SK-MEL-5 (cell line): ENCODE results near the gene NEAT1. TPM values are rescaled to one million over a fixed set of nuclear protein-coding genes. Genes with fewer than 3 reads are reported as not detected.
"Not testable (repeated sequence)": the region's sequence is repeated elsewhere in the genome, so short reads cannot be mapped to it uniquely, and the experiment has no call there.

Experiments
- DNase-seq: peaks from one replicate; pipeline ENCODE4 v3.0.0-alpha.2; 2016; ENCODE audit warnings: low read depth, low spot score
- in situ Hi-C: cut with HindIII; loops from 2 replicates; pipeline ENCODE4 v1.10.0; 2016; ENCODE audit warnings: low sequenced_read_pairs, high pct_unique_total_duplicates, low pct_unique_long_range_greater_than_20kb
- total RNA-seq: library from RNA; depleted of rRNA; stranded (reverse); fragments of >200 nt; shearing (Covaris generic); gene quantifications from 2 replicates; pipeline ENCODE4 v1.2.3, GENCODE V29; 2014

The NEAT1 gene
- total RNA-seq, 1 experiment from 2014 or later, result 13.3 TPM

GRCh38 chr11:65437436-65438227, 15.0 kb downstream of the NEAT1 start:
- DNase-seq, result peak; percentile 47
- in situ Hi-C loops, result no loop called here

DNA sequence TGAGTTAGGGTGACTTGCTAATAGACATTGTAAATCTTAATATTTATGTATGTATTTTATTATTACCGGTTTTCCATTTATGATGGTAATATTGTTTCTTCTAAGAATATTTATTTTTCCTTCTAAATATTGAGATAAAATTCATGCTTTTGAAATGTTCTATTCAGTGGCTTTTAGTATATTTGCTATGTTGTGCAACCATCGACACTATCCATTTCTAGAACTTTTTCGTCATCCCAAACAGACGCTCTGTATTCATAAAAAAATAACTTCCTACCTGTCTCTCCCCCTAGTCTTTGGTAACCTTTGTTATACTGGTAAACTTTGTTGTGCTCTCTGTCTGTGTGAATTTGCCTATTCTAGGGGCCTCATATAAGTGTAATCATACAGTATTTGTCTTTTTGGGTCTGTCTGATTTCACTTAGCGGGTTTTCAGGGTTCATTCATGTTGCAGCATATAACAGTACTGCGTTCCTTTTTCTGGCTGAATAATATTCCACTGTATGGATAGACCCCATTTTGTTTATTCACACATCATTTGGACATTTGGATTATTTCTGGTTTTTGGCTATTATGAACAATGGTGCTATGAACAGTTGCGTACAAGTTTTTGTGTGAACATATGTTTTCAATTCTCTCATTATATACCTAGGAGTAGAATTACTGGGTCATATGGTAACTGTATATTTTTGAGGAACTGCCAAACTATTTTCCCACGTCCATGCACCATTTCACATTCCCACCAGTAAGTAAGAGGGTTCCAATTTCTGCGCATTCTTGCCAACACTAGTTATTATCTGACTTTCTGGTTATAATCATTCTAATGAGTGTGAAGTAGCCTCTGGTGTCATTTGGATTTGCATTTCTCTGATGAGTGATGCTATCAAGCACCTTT, 15.9 kb downstream of the NEAT1 start:
- in situ Hi-C loops, result no loop called here
- DNase-seq, result peak; percentile 28

GRCh38 chr11:65439331-65440181, 17.0 kb downstream of the NEAT1 start:
- DNase-seq, result peak; percentile 45
- in situ Hi-C loops, result no loop called here

- DNase-seq, result peak; percentile 40
- in situ Hi-C loops, result no loop called here
These were observed 18.4 kb downstream of the NEAT1 start for GRCh38 chr11:65440831-65441499.

GRCh38 chr11:65442842-65443331, 20.3 kb downstream of the NEAT1 start:
- in situ Hi-C loops, result no loop called here
- DNase-seq, result peak; percentile 40

DNA sequence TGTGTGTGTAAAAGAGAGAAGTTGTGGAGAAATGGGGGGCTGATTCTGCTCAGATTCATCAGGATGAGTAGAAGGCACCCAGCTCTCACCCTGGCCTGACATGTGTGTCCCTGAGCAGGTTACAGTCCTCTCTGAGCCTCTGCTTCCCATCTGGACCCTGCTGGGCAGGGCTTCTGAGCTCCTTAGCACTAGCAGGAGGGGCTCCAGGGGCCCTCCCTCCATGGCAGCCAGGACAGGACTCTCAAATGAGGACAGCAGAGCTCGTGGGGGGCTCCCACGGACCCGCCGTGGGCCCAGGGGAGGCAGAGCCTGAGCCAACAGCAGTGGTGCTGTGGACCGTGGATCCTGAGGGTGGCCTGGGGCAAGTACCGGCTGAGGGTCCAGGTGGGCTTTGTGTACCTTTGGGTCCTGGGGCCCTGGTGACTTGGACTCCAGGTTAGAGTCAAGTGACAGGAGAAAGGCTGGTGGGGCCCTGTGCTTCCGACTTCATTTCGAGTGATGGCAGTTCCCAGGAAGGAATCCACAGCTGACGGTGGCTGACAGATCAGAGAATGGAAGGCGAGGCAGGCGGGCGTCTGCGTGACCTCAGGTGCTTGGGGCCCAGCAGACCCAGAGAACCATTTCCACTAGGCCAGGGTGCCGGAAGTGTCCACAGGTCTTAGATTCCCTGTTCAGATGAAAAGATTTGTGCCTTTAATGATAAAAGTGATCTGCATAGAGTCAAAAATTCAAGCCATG, 21.9 kb downstream of the NEAT1 start:
- DNase-seq, result peak; percentile 27
- in situ Hi-C loops, result no loop called here

- in situ Hi-C loops, result no loop called here
- peak; percentile 43 for DNase-seq
These were observed 22.6 kb downstream of the NEAT1 start for GRCh38 chr11:65445101-65445603.

- in situ Hi-C loops, result no loop called here
- peak; percentile 57 for DNase-seq
These were observed 23.2 kb downstream of the NEAT1 start for GRCh38 chr11:65445604-65446445.

DNA sequence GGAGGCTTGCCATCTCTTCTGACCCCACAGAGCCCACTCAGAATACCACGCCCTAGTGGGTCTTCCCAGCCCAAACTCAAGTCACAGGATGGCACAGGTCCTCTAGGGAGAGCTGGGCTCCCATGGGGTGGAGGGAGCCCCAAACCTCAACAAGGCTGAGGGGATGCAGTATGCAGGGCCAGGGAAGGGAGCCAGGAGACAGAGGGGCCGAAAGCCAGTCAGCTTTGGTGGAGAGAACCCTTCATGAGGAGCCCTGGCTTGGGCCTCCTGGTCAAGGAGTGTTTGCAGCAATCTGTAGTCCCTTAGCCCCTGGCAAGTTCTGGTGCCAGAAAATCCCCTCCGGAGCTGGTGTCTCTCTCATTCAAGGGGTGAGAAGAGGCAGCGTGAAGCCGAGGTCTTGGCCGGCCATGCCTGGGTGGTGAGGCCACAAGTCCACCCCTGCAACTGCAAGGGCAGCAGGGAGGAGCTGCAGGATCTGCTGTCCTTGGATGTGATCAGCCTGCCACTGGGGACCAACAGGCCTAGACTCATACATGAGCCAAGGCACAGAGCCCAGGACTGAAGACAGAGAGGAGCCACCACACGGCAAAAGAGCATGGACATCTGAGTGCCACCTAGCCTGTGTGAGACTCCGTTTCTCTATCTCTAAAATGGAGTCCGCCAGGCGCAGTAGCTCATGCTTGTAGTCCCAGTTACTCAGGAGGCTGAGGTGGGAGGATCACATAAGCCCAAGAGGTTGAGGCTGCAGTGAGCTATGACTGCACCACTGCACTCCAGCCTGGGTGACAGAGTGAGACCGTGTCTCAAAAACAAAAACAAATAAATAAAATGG, 24.1 kb downstream of the NEAT1 start:
- DNase-seq, result peak; percentile 43
- in situ Hi-C loops, result no loop called here

- DNase-seq, result no peak
- in situ Hi-C loops, result no loop called here
These were observed 25.4 kb downstream of the NEAT1 start for GRCh38 chr11:65448074-65448417.

DNA sequence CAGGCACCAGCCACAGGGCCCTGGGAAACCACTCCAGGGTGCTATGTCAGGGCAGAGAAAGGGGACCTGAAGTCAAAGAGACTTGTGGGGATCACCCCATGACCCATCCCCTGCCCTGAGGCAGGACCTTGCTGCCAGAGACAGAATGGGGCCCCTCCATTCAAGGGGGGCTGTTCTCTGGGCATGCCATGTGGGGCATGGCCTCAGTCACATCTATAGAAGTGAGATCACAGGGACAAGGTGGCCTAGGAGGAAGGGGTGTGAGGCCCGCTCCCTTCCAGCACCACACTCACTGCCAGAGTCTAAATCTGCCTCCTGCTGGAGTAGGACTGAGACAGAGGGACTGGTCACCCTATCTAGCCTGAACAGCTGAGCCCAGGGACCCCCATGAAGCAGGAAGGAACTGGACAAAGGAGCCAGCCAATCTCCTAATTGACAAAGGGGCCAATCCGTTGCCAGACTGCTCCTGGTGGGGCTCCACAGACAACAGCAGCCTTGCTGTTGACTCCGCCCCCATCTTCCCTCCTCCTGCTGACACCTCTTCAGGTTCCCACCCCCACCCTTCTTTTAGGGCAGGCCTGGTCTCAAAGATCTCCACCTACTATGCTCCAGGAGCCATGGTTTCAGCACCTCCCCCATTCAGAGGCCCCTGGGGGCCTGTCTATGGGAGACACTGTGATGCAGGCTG, 26.0 kb downstream of the NEAT1 start:
- in situ Hi-C loops, result no loop called here
- DNase-seq, result peak; percentile 67

DNA sequence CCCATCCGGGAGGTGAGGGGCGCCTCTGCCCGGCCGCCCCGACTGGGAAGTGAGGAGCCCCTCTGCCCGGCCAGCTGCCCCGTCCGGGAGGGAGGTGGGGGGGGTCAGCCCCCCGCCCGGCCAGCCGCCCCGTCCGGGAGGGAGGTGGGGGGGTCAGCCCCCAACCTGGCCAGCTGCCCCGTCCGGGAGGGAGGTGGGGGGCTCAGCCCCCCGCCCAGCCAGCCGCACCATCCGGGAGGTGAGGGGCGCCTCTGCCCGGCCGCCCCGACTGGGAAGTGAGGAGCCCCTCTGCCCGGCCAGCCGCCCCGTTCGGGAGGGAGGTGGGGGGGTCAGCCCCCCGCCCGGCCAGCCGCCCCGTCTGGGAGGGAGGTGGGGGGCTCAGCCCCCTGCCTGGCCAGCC, 28.7 kb downstream of the NEAT1 start:
- in situ Hi-C loops, DNase-seq: not testable (repeated sequence)

- DNase-seq, in situ Hi-C loops: not testable (repeated sequence)
These were observed 29.7 kb downstream of the NEAT1 start for GRCh38 chr11:65452259-65452658.

DNA sequence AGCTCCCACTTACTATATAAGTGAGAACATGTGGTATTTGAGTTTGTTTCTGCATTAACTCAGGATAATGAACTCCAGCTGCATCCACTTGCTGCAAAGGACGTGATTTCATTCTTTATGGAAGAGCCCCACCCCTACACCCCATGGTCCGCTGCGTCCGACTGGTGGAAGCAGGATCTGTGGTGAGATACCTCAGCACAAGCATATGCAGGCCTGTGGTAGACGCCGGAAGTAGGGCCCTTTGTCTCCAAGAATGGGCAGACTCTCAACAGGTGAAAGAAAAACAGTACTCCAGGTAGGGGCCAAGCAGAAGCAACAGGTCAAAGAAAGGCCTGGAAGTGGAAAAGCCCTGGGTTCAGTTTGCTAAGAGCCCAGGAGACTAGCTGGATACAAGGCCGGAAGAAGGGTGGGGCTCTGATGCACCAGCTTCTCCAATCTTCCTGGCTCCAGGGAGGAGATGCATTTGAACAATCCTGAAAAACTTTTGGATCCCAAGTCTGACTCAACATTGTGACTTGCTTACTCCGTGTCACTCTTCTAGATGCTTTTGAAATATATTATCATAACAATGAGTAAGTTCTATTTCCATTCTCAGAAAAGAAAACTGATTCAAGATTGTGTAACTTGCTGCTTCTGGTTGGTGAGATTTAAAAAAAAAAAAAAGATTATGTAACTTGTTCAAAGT, 30.4 kb downstream of the NEAT1 start:
- DNase-seq, result no peak
- in situ Hi-C loops, result no loop called here
